Measurements from ENCODE around the gene ADAMTS13.
A peak's percentile ranks its signal among the peaks of the same experiment; 100 is the strongest.
"Not testable (repeated sequence)": the region's sequence is repeated elsewhere in the genome, so short reads cannot be mapped to it uniquely, and the experiment has no call there.

ADAMTS13 gene

GRCh38 chr9:133427658-133428348, 5.6 kb downstream of the ADAMTS13 start:
- no peak for DNase-seq

- no peak for DNase-seq
Observed at GRCh38 chr9:133428617-133429101, 6.5 kb downstream of the ADAMTS13 start.

GRCh38 chr9:133429214-133429613, 7.0 kb downstream of the ADAMTS13 start:
- no peak for DNase-seq

GRCh38 chr9:133429641-133430161, 7.5 kb downstream of the ADAMTS13 start:
- DNase-seq, result peak; percentile 38

GRCh38 chr9:133430244-133430643, 8.1 kb downstream of the ADAMTS13 start:
- DNase-seq, result no peak

GRCh38 chr9:133433351-133433843, 11.2 kb downstream of the ADAMTS13 start:
- DNase-seq, result no peak

GRCh38 chr9:133436681-133437080, 14.5 kb downstream of the ADAMTS13 start:
- no peak for DNase-seq

- DNase-seq, result no peak
Observed at GRCh38 chr9:133437753-133438531, 15.8 kb downstream of the ADAMTS13 start.

GRCh38 chr9:133439337-133439736, 17.2 kb downstream of the ADAMTS13 start:
- no peak for DNase-seq

GRCh38 chr9:133440874-133441273, 18.7 kb downstream of the ADAMTS13 start:
- no peak for DNase-seq

- DNase-seq, result no peak
Observed at GRCh38 chr9:133441571-133441970, 19.4 kb downstream of the ADAMTS13 start.

- DNase-seq, result no peak
Observed at GRCh38 chr9:133443248-133443647, 21.1 kb downstream of the ADAMTS13 start.

- no peak for DNase-seq
Observed at GRCh38 chr9:133443982-133444381, 21.8 kb downstream of the ADAMTS13 start.

- DNase-seq, result no peak
Observed at GRCh38 chr9:133445293-133445969, 23.3 kb downstream of the ADAMTS13 start.

- no peak for DNase-seq
Observed at GRCh38 chr9:133448487-133448972, 26.4 kb downstream of the ADAMTS13 start.

GRCh38 chr9:133449760-133450159, 27.6 kb downstream of the ADAMTS13 start:
- no peak for DNase-seq

- DNase-seq, result not testable (repeated sequence)
Observed at GRCh38 chr9:133451865-133452264, 29.7 kb downstream of the ADAMTS13 start.

GRCh38 chr9:133452562-133452961, 30.4 kb downstream of the ADAMTS13 start:
- no peak for DNase-seq

GRCh38 chr9:133453651-133454050, 31.5 kb downstream of the ADAMTS13 start:
- no peak for DNase-seq

- no peak for DNase-seq
Observed at GRCh38 chr9:133454325-133454724, 32.2 kb downstream of the ADAMTS13 start.

- DNase-seq, result no peak
Observed at GRCh38 chr9:133454943-133455673, 32.9 kb downstream of the ADAMTS13 start.

- no peak for DNase-seq
Observed at GRCh38 chr9:133455936-133456335, 33.8 kb downstream of the ADAMTS13 start.
